H1 (cell line): ENCODE data around the gene EIF3J. TPM values are rescaled to one million over a fixed set of nuclear protein-coding genes. Genes with fewer than 3 reads are reported as not detected.

ENCODE experiments used
- BACH1 ChIP-seq: IDR thresholded peaks from 2 replicates; pipeline ENCODE4 v1.6.1; 2012; ENCODE audit warnings: low read length, improper control_type of control experiment
- JUN ChIP-seq: IDR thresholded peaks from 2 replicates; pipeline ENCODE4 v1.6.1; 2011; ENCODE audit warnings: low read depth, mild to moderate bottlenecking, improper control_type of control experiment, low read length
- TEAD4 ChIP-seq: IDR thresholded peaks from 2 replicates; pipeline ENCODE4 v1.6.1; 2012; ENCODE audit warnings: low read depth, low read length, inconsistent platforms, mixed read lengths
- polyA plus RNA-seq, 7 experiments: library from polyadenylated mRNA; depleted of rRNA in 3 of 7; stranded (reverse) in 5 of 7; unstranded in 2 of 7; fragments of >200 nt in 5 of 7; fragments of 200-250 nt in 2 of 7; gene quantifications; 1 replicate in 5 of 7; 2 replicates in 1 of 7; 4 replicates in 1 of 7; pipeline versions ENCODE4 v1.2.1 to v1.2.3, GENCODE V29; 2011 to 2013; ENCODE audit warnings: missing spikeins in 2 of 7, mixed read lengths in 2 of 7
- total RNA-seq: library from RNA; stranded (reverse); fragmentation: NEBNext Ultra II Directional; extraction: Animal tissue kit (Norgen Biotek cat#: 25700); gene quantifications from 2 replicates; pipeline ENCODE4 v1.2.1, GENCODE V29; 2021
- TF ChIP-seq, protein P1 (sequence below): IDR thresholded peaks from 2 replicates; pipeline ENCODE4 v1.6.1; 2011; ENCODE audit warnings: low read length, improper control_type of control experiment

The EIF3J gene
- total and polyA plus RNA-seq, 2 of the 8 experiments (the other 6 are each of a cell fraction or from before 2014, with no cell fraction given): 26.8 to 119 TPM

- no peak for TF ChIP-seq TEAD4
- no peak for TF ChIP-seq JUN
- TF ChIP-seq, protein P1, sequence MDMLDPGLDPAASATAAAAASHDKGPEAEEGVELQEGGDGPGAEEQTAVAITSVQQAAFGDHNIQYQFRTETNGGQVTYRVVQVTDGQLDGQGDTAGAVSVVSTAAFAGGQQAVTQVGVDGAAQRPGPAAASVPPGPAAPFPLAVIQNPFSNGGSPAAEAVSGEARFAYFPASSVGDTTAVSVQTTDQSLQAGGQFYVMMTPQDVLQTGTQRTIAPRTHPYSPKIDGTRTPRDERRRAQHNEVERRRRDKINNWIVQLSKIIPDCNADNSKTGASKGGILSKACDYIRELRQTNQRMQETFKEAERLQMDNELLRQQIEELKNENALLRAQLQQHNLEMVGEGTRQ: no peak
- TF ChIP-seq BACH1: no peak
Observed at GRCh38 chr15:44573386-44573785, 36.4 kb downstream of the EIF3J start (continued).
